Gastrocnemius medialis (tissue), 4 donors: Measurements from ENCODE around the gene AP3S2. TPM values are rescaled to one million over a fixed set of nuclear protein-coding genes. Genes with fewer than 3 reads are reported as not detected.

Experiments used
- ATAC-seq, 2 donors: fragments of 150-250 bp; one replicate each; pipeline ENCODE4 v1.9.1; 2016
- DNase-seq, 2 donors: peaks; one replicate each; pipeline ENCODE4 v3.0.0-alpha.2; 2019
- H3K27ac ChIP-seq, 4 donors: fragments of 200-600 bp; sonication (generic); 1 replicate in 1 of 4; 2 replicates in 3 of 4; pipeline ENCODE4 v1.5.1; 2016 to 2018; ENCODE audit warnings: mild to moderate bottlenecking in 2 of 4, moderate library complexity in 1 of 4
- H3K27me3 ChIP-seq, 3 donors: fragments of 200-600 bp; sonication (generic) in 2 of 3; 1 replicate in 1 of 3; 2 replicates in 2 of 3; pipeline versions ENCODE4 v1.5.1 to v1.6.0; 2016 to 2019; ENCODE audit warnings: mild to moderate bottlenecking in 1 of 3, moderate library complexity in 1 of 3
- H3K36me3 ChIP-seq, 2 donors: fragments of 200-600 bp; sonication (generic) in 1 of 2; one replicate each; pipeline ENCODE4 v1.5.1; 2017 to 2018
- H3K4me1 ChIP-seq, 2 donors: fragments of 200-600 bp; sonication (generic) in 1 of 2; one replicate each; pipeline ENCODE4 v1.5.1; 2016 to 2017; ENCODE audit warnings: mild to moderate bottlenecking in 2 of 2
- H3K4me3 ChIP-seq, 4 donors: fragments of 200-600 bp; sonication (generic) in 3 of 4; 1 replicate in 1 of 4; 2 replicates in 3 of 4; pipeline ENCODE4 v1.5.1; 2016 to 2019; ENCODE audit warnings: mild to moderate bottlenecking in 2 of 4
- H3K9me3 ChIP-seq, 3 donors: fragments of 200-600 bp; sonication (generic) in 2 of 3; 1 replicate in 1 of 3; 2 replicates in 2 of 3; pipeline ENCODE4 v1.5.1; 2016 to 2019
- CTCF ChIP-seq, 5 experiments: fragments of 450-650 bp in 3 of 5; fragments of 200-600 bp in 2 of 5; sonication (generic) in 2 of 5; IDR thresholded peaks in 4 of 5; conservative IDR thresholded peaks in 1 of 5; 1 replicate in 4 of 5; 2 replicates in 1 of 5; pipeline ENCODE4 v1.5.1; 2016 to 2019; ENCODE audit warnings: antibody characterized with exemption in 5 of 5, mild to moderate bottlenecking in 3 of 5, moderate library complexity in 3 of 5
- POLR2A ChIP-seq, 2 donors: fragments of 450-650 bp; IDR thresholded peaks; one replicate each; pipeline ENCODE4 v1.6.1; 2017; ENCODE audit warnings: antibody characterized with exemption in 2 of 2, mild to moderate bottlenecking in 2 of 2, moderate library complexity in 2 of 2
- in situ Hi-C, 4 donors: fragments of 200-750 bp; cut with MboI; loops; one replicate each; pipeline versions ENCODE4 v1.15.0 to v1.8.0; 2017; ENCODE audit warnings: low sequenced_read_pairs in 4 of 4
- intact Hi-C: fragments of 100-400 bp; cut with DNase I; formaldehyde crosslinking; loops from one replicate; pipeline ENCODE4 v1.15.1; 2023; ENCODE audit warnings: low total_unique reads
- total RNA-seq, 4 donors: library from RNA; depleted of rRNA; stranded (reverse); fragments of >200 nt; gene quantifications; one replicate each; pipeline versions ENCODE4 v1.1.0 to v1.2.3, GENCODE V29; 2016

AP3S2 gene
- total RNA-seq, 4 donors from 2014 or later = 48.4 to 82.6 (median 71.3) TPM

GRCh38 chr15:89900849-89901248, 7.1 kb upstream of the AP3S2 start:
- TF ChIP-seq POLR2A (IDR thresholded peaks at IDR 0.05) = no peak
- TF ChIP-seq CTCF (IDR thresholded peaks at IDR 0.05 in 4 of 5, conservative IDR thresholded peaks at IDR 0.05 in 1 of 5) = no peak
- in situ Hi-C loops (loop anchor here in 1 of 4 donors (25.0 kb wide), 1 partner anchor 311 kb away; the partner anchor contains the start of gene SEMA4B), intact Hi-C loops (no loop called here)
- Histone ChIP-seq H3K27ac (no peak overlapping the region), H3K36me3 (peaks cover 0 to 31% of the 10 kb centered on the region in 2 donors), H3K27me3 (no peaks in the 10 kb centered on the region), H3K9me3 (no peaks in the 10 kb centered on the region), H3K4me3 (no peak overlapping the region), H3K4me1 (no peaks in the 10 kb centered on the region)
- DNase-seq (no peak), ATAC-seq (no peak)

GRCh38 chr15:89899951-89900567, 6.3 kb upstream of the AP3S2 start:
- no peaks in the 10 kb centered on the region for H3K27me3 ChIP-seq
- intact Hi-C loops = no loop called here
- no peak overlapping the region for H3K4me3 ChIP-seq
- peaks cover 0 to 31% of the 10 kb centered on the region in 2 donors for H3K36me3 ChIP-seq
- no peak overlapping the region for H3K27ac ChIP-seq
- TF ChIP-seq POLR2A (IDR thresholded peaks at IDR 0.05) = no peak
- no peak for TF ChIP-seq CTCF (IDR thresholded peaks at IDR 0.05 in 4 of 5, conservative IDR thresholded peaks at IDR 0.05 in 1 of 5)
- in situ Hi-C loops = loop anchor here in 3 of 4 donors (5.0 to 25.0 kb wide), 3 partner anchors 172 to 312 kb away; partner anchors contain the start of gene SEMA4B (in 1 of the 3)
- no peak for DNase-seq
- no peaks in the 10 kb centered on the region for H3K4me1 ChIP-seq
- ATAC-seq = no peak
- H3K9me3 ChIP-seq = no peaks in the 10 kb centered on the region

GRCh38 chr15:89899295-89899945, 5.6 kb upstream of the AP3S2 start:
- in situ Hi-C loops = loop anchor here in 3 of 4 donors (5.0 to 10.0 kb wide), 2 partner anchors 173 to 175 kb away; no protein-coding TSS in a partner anchor
- no peaks in the 10 kb centered on the region for H3K27me3 ChIP-seq
- no peak overlapping the region for H3K4me3 ChIP-seq
- no peak for TF ChIP-seq CTCF (IDR thresholded peaks at IDR 0.05 in 4 of 5, conservative IDR thresholded peaks at IDR 0.05 in 1 of 5)
- no peak overlapping the region for H3K27ac ChIP-seq
- ATAC-seq = no peak
- peaks cover 0 to 30% of the 10 kb centered on the region in 2 donors for H3K36me3 ChIP-seq
- intact Hi-C loops = no loop called here
- no peak for DNase-seq
- peaks cover 0 to 5% of the 10 kb centered on the region in 2 donors for H3K4me1 ChIP-seq
- no peaks in the 10 kb centered on the region for H3K9me3 ChIP-seq

GRCh38 chr15:89898614-89899294, 5.0 kb upstream of the AP3S2 start:
- Histone ChIP-seq H3K9me3 (no peaks in the 10 kb centered on the region), H3K4me3 (no peak overlapping the region), H3K36me3 (peaks cover 0 to 24% of the 10 kb centered on the region in 2 donors), H3K4me1 (peaks cover 0 to 5% of the 10 kb centered on the region in 2 donors), H3K27ac (no peak overlapping the region), H3K27me3 (no peaks in the 10 kb centered on the region)
- DNase-seq = peak in 1 of 2 donors; percentile 47
- ATAC-seq = peak; percentile 39 to 43
- intact Hi-C loops (no loop called here), in situ Hi-C loops (loop anchor here in 3 of 4 donors (5.0 to 10.0 kb wide), 2 partner anchors 174 to 176 kb away; no protein-coding TSS in a partner anchor)
- peak; percentile 49 to 67 (median 58) for TF ChIP-seq CTCF (IDR thresholded peaks at IDR 0.05 in 4 of 5, conservative IDR thresholded peaks at IDR 0.05 in 1 of 5)
- no peak for TF ChIP-seq POLR2A (IDR thresholded peaks at IDR 0.05)
